Measurements from ENCODE around the gene CHD2. TPM values are rescaled to one million over a fixed set of nuclear protein-coding genes. Genes with fewer than 3 reads are reported as not detected.

The CHD2 gene
- total and polyA plus RNA-seq, 2 experiments from 2014 or later: 60.8 to 118 TPM

GRCh38 chr15:93001156-93001555, 101.0 kb downstream of the CHD2 start:
- Histone ChIP-seq H3K27me3 (no peaks in the 10 kb centered on the region), H3K27ac (no peak overlapping the region), H3K9me3 (ENCODE audit: low read depth) (no peaks in the 10 kb centered on the region), H3K36me3 (peaks cover 92% of the 10 kb centered on the region), H3K4me3 (no peak overlapping the region), H3K4me1 (ENCODE audit: low read depth) (no peaks in the 10 kb centered on the region)
- TF ChIP-seq CTCF (IDR thresholded peaks at IDR 0.05; ENCODE audit: low read depth, low read length): no peak
- no peak for DNase-seq (ENCODE audit: low read depth in 1 of 2, low spot score in 1 of 2)

GRCh38 chr15:93001881-93002280, 101.8 kb downstream of the CHD2 start:
- no peaks in the 10 kb centered on the region for H3K9me3 ChIP-seq (ENCODE audit: low read depth)
- DNase-seq (ENCODE audit: low read depth in 1 of 2, low spot score in 1 of 2): peak in 1 of 2 donors; percentile 22
- H3K4me3 ChIP-seq: no peak overlapping the region
- no peaks in the 10 kb centered on the region for H3K27me3 ChIP-seq
- peak overlapping the region; percentile 43 for H3K27ac ChIP-seq
- peaks cover 92% of the 10 kb centered on the region for H3K36me3 ChIP-seq
- H3K4me1 ChIP-seq (ENCODE audit: low read depth): no peaks in the 10 kb centered on the region
- TF ChIP-seq CTCF (IDR thresholded peaks at IDR 0.05; ENCODE audit: low read depth, low read length): peak; percentile 12

- H3K36me3 ChIP-seq: peaks cover 96% of the 10 kb centered on the region
- no peaks in the 10 kb centered on the region for H3K27me3 ChIP-seq
- H3K27ac ChIP-seq: peak overlapping the region; percentile 41
- no peak overlapping the region for H3K4me3 ChIP-seq
- H3K9me3 ChIP-seq (ENCODE audit: low read depth): no peaks in the 10 kb centered on the region
- DNase-seq (ENCODE audit: low read depth in 1 of 2, low spot score in 1 of 2): no peak
- TF ChIP-seq CTCF (IDR thresholded peaks at IDR 0.05; ENCODE audit: low read depth, low read length): no peak
- H3K4me1 ChIP-seq (ENCODE audit: low read depth): no peaks in the 10 kb centered on the region
These were observed 105.0 kb downstream of the CHD2 start for GRCh38 chr15:93005133-93005532.

- Histone ChIP-seq H3K9me3 (ENCODE audit: low read depth) (no peaks in the 10 kb centered on the region), H3K27ac (peak overlapping the region; percentile 67), H3K4me1 (ENCODE audit: low read depth) (no peaks in the 10 kb centered on the region), H3K4me3 (no peak overlapping the region), H3K36me3 (peaks cover 96% of the 10 kb centered on the region), H3K27me3 (no peaks in the 10 kb centered on the region)
- no peak for DNase-seq (ENCODE audit: low read depth in 1 of 2, low spot score in 1 of 2)
- no peak for TF ChIP-seq CTCF (IDR thresholded peaks at IDR 0.05; ENCODE audit: low read depth, low read length)
These were observed 107.9 kb downstream of the CHD2 start for GRCh38 chr15:93007994-93008393.

GRCh38 chr15:93012786-93013185, 112.7 kb downstream of the CHD2 start:
- Histone ChIP-seq H3K36me3 (peaks cover 92% of the 10 kb centered on the region), H3K4me3 (no peak overlapping the region), H3K27me3 (no peaks in the 10 kb centered on the region), H3K27ac (peak overlapping the region; percentile 3), H3K4me1 (ENCODE audit: low read depth) (no peaks in the 10 kb centered on the region), H3K9me3 (ENCODE audit: low read depth) (no peaks in the 10 kb centered on the region)
- TF ChIP-seq CTCF (IDR thresholded peaks at IDR 0.05; ENCODE audit: low read depth, low read length): no peak
- DNase-seq (ENCODE audit: low read depth in 1 of 2, low spot score in 1 of 2): no peak

GRCh38 chr15:93017526-93017925, 117.4 kb downstream of the CHD2 start:
- H3K27ac ChIP-seq: peak overlapping the region; percentile 57
- TF ChIP-seq CTCF (IDR thresholded peaks at IDR 0.05; ENCODE audit: low read depth, low read length): no peak
- no peak overlapping the region for H3K4me3 ChIP-seq
- peaks cover 91% of the 10 kb centered on the region for H3K36me3 ChIP-seq
- H3K27me3 ChIP-seq: no peaks in the 10 kb centered on the region
- no peaks in the 10 kb centered on the region for H3K9me3 ChIP-seq (ENCODE audit: low read depth)
- peak in 1 of 2 donors; percentile 61 for DNase-seq (ENCODE audit: low read depth in 1 of 2, low spot score in 1 of 2)
- H3K4me1 ChIP-seq (ENCODE audit: low read depth): no peaks in the 10 kb centered on the region
